Neural cell (in vitro differentiated cells): ENCODE data around the gene RPL15. TPM values are rescaled to one million over a fixed set of nuclear protein-coding genes. Genes with fewer than 3 reads are reported as not detected.

Source experiments
- H2AFZ ChIP-seq: fragments of 200-600, 300-800 bp; sonication (generic), shearing (Covaris generic); 2 replicates; pipeline ENCODE4 v1.6.0; 2014; ENCODE audit warnings: low read depth, mild to moderate bottlenecking, antibody characterized with exemption, low read length, moderate library complexity
- H3F3A ChIP-seq: fragments of 200-600 bp; shearing (Covaris generic); 2 replicates; pipeline ENCODE4 v1.6.1; 2016; ENCODE audit warnings: mild to moderate bottlenecking, moderate library complexity, mixed read lengths, antibody characterized with exemption, low read length; ENCODE audit not compliant: insufficient read depth, poor library complexity, severe bottlenecking
- H3K27ac ChIP-seq: fragments of 200-600, 300-800 bp; sonication (generic), shearing (Covaris generic); 2 replicates; pipeline ENCODE4 v1.5.1; 2014; ENCODE audit warnings: mild to moderate bottlenecking, low read length, moderate library complexity
- H3K27me3 ChIP-seq: fragments of 300-800, 200-600 bp; sonication (generic), shearing (Covaris generic); 2 replicates; pipeline ENCODE4 v1.6.0; 2014; ENCODE audit warnings: mild to moderate bottlenecking, low read depth, low read length, moderate library complexity; ENCODE audit not compliant: insufficient read depth
- H3K36me3 ChIP-seq: fragments of 300-800, 200-600 bp; sonication (generic), shearing (Covaris generic); 2 replicates; pipeline ENCODE4 v1.5.1; 2014; ENCODE audit warnings: mild to moderate bottlenecking, antibody characterized with exemption, low read length, moderate library complexity; ENCODE audit not compliant: insufficient read depth
- H3K4me2 ChIP-seq: fragments of 300-800, 200-600 bp; sonication (generic), shearing (Covaris generic); 2 replicates; pipeline ENCODE4 v1.6.0; 2014; ENCODE audit warnings: mild to moderate bottlenecking, low read length
- H3K4me3 ChIP-seq: fragments of 300-800, 200-600 bp; sonication (generic), shearing (Covaris generic); 2 replicates; pipeline ENCODE4 v1.5.1; 2014; ENCODE audit warnings: mild to moderate bottlenecking, low read length, moderate library complexity
- H3K79me2 ChIP-seq: fragments of 200-600 bp; shearing (Covaris generic); replicated peaks from 2 replicates; pipeline ENCODE4 v1.6.0; 2014; ENCODE audit warnings: mild to moderate bottlenecking, low read length, moderate library complexity; ENCODE audit not compliant: insufficient read depth
- H3K9ac ChIP-seq: fragments of 300-800, 200-600 bp; sonication (generic), shearing (Covaris generic); 2 replicates; pipeline ENCODE4 v1.6.1; 2016; ENCODE audit warnings: mild to moderate bottlenecking, low read length, mixed read lengths
- H3K9me2 ChIP-seq: fragments of 200-600 bp; shearing (Covaris generic); 2 replicates; pipeline ENCODE4 v1.6.1; 2016; ENCODE audit warnings: mild to moderate bottlenecking, low read length, mixed read lengths; ENCODE audit not compliant: insufficient read depth
- H3K9me3 ChIP-seq: fragments of 200-600, 300-800 bp; sonication (generic), shearing (Covaris generic); 2 replicates; pipeline ENCODE4 v1.6.1; 2016; ENCODE audit warnings: mild to moderate bottlenecking, mixed run types, low read length, moderate library complexity, mixed read lengths
- H4K20me1 ChIP-seq: fragments of 200-600 bp; shearing (Covaris generic); 2 replicates; pipeline ENCODE4 v1.6.1; 2016; ENCODE audit warnings: mild to moderate bottlenecking, mixed run types; ENCODE audit not compliant: insufficient read depth
- CTCF ChIP-seq: fragments of 450-650 bp; IDR thresholded peaks from 2 replicates; pipeline ENCODE4 v1.5.1; 2014; ENCODE audit warnings: antibody characterized with exemption, mild to moderate bottlenecking, moderate library complexity; ENCODE audit not compliant: poor library complexity, severe bottlenecking
- EZH2 ChIP-seq: fragments of 200-600, 300-800 bp; shearing (Covaris generic), sonication (generic); IDR thresholded peaks from 2 replicates; pipeline ENCODE4 v1.6.1; 2014; ENCODE audit warnings: antibody characterized with exemption, low read length, borderline replicate concordance, mild to moderate bottlenecking; ENCODE audit not compliant: insufficient read depth, poor library complexity, severe bottlenecking
- REST ChIP-seq: IDR thresholded peaks from 2 replicates; pipeline ENCODE4 v1.6.1; 2012; ENCODE audit warnings: borderline replicate concordance
- SMC3 ChIP-seq: fragments of 450-650 bp; conservative IDR thresholded peaks from 2 replicates; pipeline ENCODE4 v1.6.1; 2014; ENCODE audit warnings: antibody characterized with exemption, mild to moderate bottlenecking, moderate library complexity; ENCODE audit not compliant: poor library complexity
- TAF1 ChIP-seq: IDR thresholded peaks from 2 replicates; pipeline ENCODE4 v1.6.1; 2012; ENCODE audit warnings: low read depth
- polyA plus RNA-seq: library from polyadenylated mRNA; depleted of rRNA; stranded (reverse); fragments of >200 nt; gene quantifications from 2 replicates; pipeline ENCODE4 v1.2.3, GENCODE V29; 2014

RPL15 gene
- polyA plus RNA-seq, 1 donor from 2014 or later = 3,247 TPM

- H3F3A ChIP-seq = no peaks in the 10 kb centered on the region
- H3K9me3 ChIP-seq = no peaks in the 10 kb centered on the region
These were observed 44.6 kb upstream of the RPL15 start for GRCh38 chr3:23872330-23872729.

GRCh38 chr3:23873941-23874340, 43.0 kb upstream of the RPL15 start:
- Histone ChIP-seq H3K4me2 (no peak overlapping the region), H3K36me3 (peaks cover 2% of the 10 kb centered on the region), H4K20me1 (no peaks in the 10 kb centered on the region), H3K79me2 (no peaks in the 10 kb centered on the region), H3K4me3 (no peak overlapping the region), H3K9me2 (no peaks in the 10 kb centered on the region), H3K9ac (no peak overlapping the region), H3F3A (no peaks in the 10 kb centered on the region), H3K27me3 (no peaks in the 10 kb centered on the region), H3K9me3 (no peaks in the 10 kb centered on the region), H3K27ac (no peak overlapping the region), H2AFZ (no peak overlapping the region)
- no peak for TF ChIP-seq TAF1
- no peak for TF ChIP-seq REST

More at GRCh38 chr3:23872330-23872729, 44.6 kb upstream of the RPL15 start:
- H3K27me3 ChIP-seq = no peaks in the 10 kb centered on the region
- no peaks in the 10 kb centered on the region for H3K79me2 ChIP-seq
- H3K9ac ChIP-seq = no peak overlapping the region
- H4K20me1 ChIP-seq = no peaks in the 10 kb centered on the region
- TF ChIP-seq CTCF = no peak
- no peak for TF ChIP-seq TAF1
- TF ChIP-seq SMC3 = no peak
- TF ChIP-seq REST = no peak
- TF ChIP-seq EZH2 = no peak
- no peak overlapping the region for H3K27ac ChIP-seq
- no peak overlapping the region for H3K4me3 ChIP-seq
- no peak overlapping the region for H2AFZ ChIP-seq
- H3K4me2 ChIP-seq = no peak overlapping the region
- H3K9me2 ChIP-seq = no peaks in the 10 kb centered on the region
- H3K36me3 ChIP-seq = no peaks in the 10 kb centered on the region
